Fibroblast of mammary gland (primary cell): ENCODE results near the gene FANCG.

Source experiments
- DNase-seq: peaks from one replicate; pipeline ENCODE4 v3.0.0-alpha.2; 2010; ENCODE audit warnings: low read depth
- H3K4me3 ChIP-seq: 2 replicates; pipeline ENCODE4 v1.5.1; 2011; ENCODE audit warnings: low read depth, mild to moderate bottlenecking, low read length, moderate library complexity; ENCODE audit not compliant: control insufficient read depth
- CTCF ChIP-seq: conservative IDR thresholded peaks from 2 replicates; pipeline ENCODE4 v1.5.1; 2011; ENCODE audit warnings: low read depth, low read length, inconsistent platforms; ENCODE audit not compliant: control insufficient read depth, insufficient read depth

Gene FANCG

GRCh38 chr9:35114113-35114839 lies 34.5 kb upstream of the FANCG start:
- DNase-seq = peak; percentile 93
- no peak for TF ChIP-seq CTCF
- peak overlapping the region; percentile 65 for H3K4me3 ChIP-seq

- DNase-seq = peak; percentile 84
- H3K4me3 ChIP-seq = no peak overlapping the region
These were observed 32.7 kb upstream of the FANCG start for GRCh38 chr9:35112257-35113020.

DNA sequence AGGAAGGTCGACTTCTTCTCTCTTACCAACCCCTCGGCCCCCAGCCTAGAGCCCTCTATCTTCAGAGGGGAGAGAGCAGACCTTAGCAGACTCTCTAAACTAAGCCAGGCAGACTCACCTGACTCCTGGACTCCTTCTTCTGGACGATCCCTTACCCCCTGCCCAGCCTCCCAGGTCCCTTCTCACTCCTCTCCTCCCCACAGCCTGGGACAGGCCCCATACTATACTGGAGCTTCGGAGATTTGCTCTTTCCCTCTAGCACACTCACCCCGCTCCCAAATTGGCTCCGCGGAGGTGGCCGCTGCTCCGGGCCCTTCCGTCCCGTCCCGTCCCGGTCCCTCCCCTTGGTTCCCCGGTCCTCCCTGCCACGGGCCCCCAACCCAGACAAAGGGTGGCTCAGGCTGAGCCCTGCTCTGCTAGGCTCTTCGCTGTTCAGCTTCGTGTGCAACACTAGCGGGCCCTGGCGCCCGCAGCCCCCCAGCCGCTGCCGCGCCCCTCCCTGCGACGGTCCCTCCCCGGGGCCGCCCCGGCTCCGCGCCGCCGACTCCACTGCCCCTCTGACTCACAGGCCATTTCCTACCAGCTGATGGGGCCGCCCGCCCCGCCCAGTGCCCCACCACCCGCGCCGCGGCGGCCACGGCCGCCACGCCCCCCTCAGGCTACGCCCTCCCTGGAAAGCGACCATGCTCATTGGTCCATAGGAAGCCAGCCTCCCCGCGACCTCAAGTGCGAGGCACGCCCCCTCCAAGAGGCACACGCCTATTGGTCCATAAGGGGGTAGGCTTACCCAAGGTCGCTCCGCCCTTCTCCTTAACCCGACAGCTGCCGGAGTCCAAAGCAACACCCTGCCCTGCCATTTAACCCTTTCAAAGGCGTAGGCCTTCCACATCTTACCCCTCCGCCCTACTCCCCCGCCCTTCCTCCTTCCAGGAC lies 31.5 kb upstream of the FANCG start:
- H3K4me3 ChIP-seq = peak overlapping the region; percentile 79
- peak; percentile 99 for DNase-seq
- TF ChIP-seq CTCF = no peak

More at GRCh38 chr9:35112257-35113020, 32.7 kb upstream of the FANCG start:
- TF ChIP-seq CTCF = no peak

GRCh38 chr9:35110327-35110761 lies 30.6 kb upstream of the FANCG start:
- peak; percentile 40 for DNase-seq
- peak overlapping the region; percentile 79 for H3K4me3 ChIP-seq
- TF ChIP-seq CTCF = no peak

- no peak overlapping the region for H3K4me3 ChIP-seq
- DNase-seq = no peak
- TF ChIP-seq CTCF = no peak
These were observed 29.3 kb upstream of the FANCG start for GRCh38 chr9:35108946-35109575.

- DNase-seq = no peak
- H3K4me3 ChIP-seq = no peak overlapping the region
- TF ChIP-seq CTCF = no peak
These were observed 28.7 kb upstream of the FANCG start for GRCh38 chr9:35108461-35108860.
